HTR-8/SVneo (cell line): Measurements from ENCODE around the gene CGB3.

Experiments
- DNase-seq: peaks from one replicate; pipeline ENCODE4 v3.0.0; 2011; ENCODE audit warnings: low spot score, mixed read lengths; ENCODE audit not compliant: insufficient read length
- FAIRE-seq: peaks from 2 replicates; lab custom pipeline; 2011; peaks lifted over from hg19 to GRCh38; lab: Jason Lieb, UNC

CGB3 gene

GRCh38 chr19:48991011-48991609 is 33.0 kb downstream of the CGB3 start:
- DNase-seq (no peak), FAIRE-seq (no peak)

- FAIRE-seq (no peak), DNase-seq (no peak)
These were observed 33.7 kb downstream of the CGB3 start for GRCh38 chr19:48990400-48990799.

GRCh38 chr19:48989701-48990291 is 34.3 kb downstream of the CGB3 start:
- DNase-seq (no peak), FAIRE-seq (no peak)

DNA sequence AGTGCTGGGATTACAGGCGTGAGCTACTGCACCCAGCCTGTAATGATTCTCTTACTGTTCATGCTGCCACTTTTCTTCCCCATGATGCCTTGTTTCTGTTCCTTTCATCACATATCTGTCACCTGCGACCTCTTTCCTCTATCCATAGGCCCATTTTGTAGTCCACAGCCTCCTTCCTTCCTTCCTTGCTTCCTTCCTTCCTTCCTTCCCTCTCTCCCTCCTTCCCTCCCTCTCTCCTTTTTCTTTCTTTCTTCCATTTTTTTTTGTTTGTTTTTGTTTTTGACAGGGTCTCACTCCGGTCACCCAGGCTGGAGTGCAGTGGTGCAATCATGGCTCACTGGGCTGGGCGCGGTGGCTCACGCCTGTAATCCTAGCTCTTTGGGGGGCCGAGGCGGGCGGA is 35.3 kb downstream of the CGB3 start:
- DNase-seq: no peak
- FAIRE-seq: no peak

GRCh38 chr19:48988286-48988685 is 35.8 kb downstream of the CGB3 start:
- DNase-seq: no peak
- no peak for FAIRE-seq

GRCh38 chr19:48987323-48987722 is 36.8 kb downstream of the CGB3 start:
- FAIRE-seq: no peak
- no peak for DNase-seq

- FAIRE-seq: no peak
These were observed 37.9 kb downstream of the CGB3 start for GRCh38 chr19:48986211-48986610.

DNA sequence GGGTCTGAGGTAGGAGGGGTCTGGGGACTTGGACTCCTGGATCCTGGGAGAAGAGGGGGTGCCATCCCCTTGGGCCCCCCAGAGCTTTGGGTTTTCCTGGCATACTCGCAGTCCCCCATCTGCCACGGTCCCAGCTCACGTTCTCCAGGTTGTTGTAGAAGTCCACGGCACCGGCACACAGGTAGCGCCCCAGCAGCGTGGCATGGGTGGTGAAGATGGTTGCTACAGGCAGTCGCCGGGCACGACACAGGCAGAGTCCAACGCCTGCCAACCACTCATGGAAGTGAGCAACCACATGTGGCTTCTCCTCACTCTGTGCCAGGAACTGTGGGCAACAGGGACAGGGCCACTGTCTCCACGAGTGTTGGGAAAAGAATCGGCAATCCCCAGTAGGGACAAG is 38.4 kb downstream of the CGB3 start:
- FAIRE-seq (peak; percentile 28), DNase-seq (no peak)

More at GRCh38 chr19:48986211-48986610, 37.9 kb downstream of the CGB3 start:
- no peak for DNase-seq

GRCh38 chr19:48982280-48982679 is 41.9 kb downstream of the CGB3 start:
- no peak for FAIRE-seq

DNA sequence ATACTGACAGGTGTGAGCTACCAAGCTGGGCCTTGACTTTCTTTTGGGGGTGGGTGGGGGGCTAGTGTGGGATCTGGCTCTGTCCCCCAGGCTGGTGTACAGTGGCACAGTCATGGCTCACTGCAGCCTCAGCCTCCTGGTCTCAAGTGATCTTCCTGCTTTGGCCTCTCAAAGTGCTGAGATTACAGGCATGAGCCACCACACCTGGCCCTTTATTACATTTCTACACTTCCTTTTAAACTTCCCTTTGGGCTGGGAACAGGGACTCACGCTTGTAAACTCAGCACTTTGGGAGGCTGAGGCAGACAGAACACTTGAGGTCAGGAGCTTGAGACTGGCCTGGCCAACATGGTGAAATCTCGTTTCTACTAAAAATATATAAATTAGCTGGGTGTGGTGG is 47.1 kb downstream of the CGB3 start:
- DNase-seq (no peak), FAIRE-seq (no peak)

More at GRCh38 chr19:48982280-48982679, 41.9 kb downstream of the CGB3 start:
- no peak for DNase-seq

DNA sequence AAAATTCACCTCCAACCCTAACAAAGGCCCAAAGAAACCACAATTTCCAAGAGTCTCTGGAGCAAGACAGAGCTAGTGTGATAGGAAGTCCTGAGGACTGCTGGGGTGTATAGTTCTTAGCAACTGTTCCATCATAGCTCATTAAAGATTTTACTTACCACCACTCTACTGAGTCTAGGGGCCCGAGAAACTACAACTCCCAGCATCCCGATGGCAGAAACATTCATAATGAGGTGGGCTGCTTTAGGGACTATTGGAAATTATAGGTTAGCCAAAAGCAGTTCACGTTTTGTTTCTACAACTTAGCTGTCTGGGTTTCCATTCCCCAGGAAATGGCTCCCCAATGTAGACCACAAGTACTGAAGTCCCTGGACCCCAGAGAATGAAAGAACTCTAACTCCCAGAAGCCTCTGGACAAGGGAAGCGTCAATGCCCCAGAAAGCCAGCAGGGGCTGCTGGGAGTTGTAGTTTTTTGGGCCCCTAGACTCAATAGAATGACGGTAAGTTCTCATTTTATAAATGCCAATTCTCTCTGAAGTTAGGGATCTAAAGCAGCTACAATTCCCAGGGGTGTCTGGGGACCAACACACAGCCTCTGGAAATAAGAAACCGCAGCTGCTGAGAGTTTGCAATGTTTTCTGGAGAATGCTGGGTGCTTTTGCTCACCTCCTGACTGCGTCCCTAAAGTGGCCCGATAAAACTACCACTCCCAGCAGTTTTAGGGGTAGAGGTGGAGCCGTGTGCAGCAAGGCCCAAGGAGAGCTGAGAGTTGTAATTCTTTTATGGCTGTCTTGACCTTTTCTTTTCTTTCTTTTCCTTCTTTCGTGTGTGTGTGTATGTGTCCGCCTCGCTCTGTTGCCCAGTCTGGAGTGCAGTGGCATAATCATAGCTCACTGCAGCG is 47.9 kb downstream of the CGB3 start:
- DNase-seq (no peak), FAIRE-seq (no peak)
